PC-3 (cell line): ENCODE results near the gene ERCC4. TPM values are rescaled to one million over a fixed set of nuclear protein-coding genes. Genes with fewer than 3 reads are reported as not detected.
"Not testable (repeated sequence)": the region's sequence is repeated elsewhere in the genome, so short reads cannot be mapped to it uniquely, and the experiment has no call there.

Experiments used
- ATAC-seq: fragments of 200-7000 bp; cut with Tn5 transposase; 2 replicates; pipeline ENCODE4 v1.9.1; 2020; ENCODE audit warnings: mild to moderate bottlenecking, moderate library complexity
- BruUV-seq: library from RNA; stranded (reverse); fragments of 400-500 nt; replicated peaks from 2 replicates; lab custom pipeline; 2021; lab: Mats Ljungman, UMichigan
- CTCF ChIA-PET: fragments of 300-600 bp; sonication (Branson Sonifier 250); formaldehyde crosslinking; loops from one replicate; lab custom pipeline; 2022; ENCODE audit warnings: antibody characterized with exemption; lab: Charles Lee
- POLR2A ChIA-PET: fragments of 300-600 bp; sonication (Branson Sonifier 250); formaldehyde crosslinking; loops from one replicate; lab custom pipeline; 2022; ENCODE audit warnings: antibody characterized with exemption; ENCODE audit not compliant: unreplicated experiment; lab: Charles Lee
- DNase-seq: peaks from one replicate; pipeline ENCODE4 v3.0.0-alpha.2; 2015
- H2AFZ ChIP-seq: fragments of 300-600 bp; sonication (generic); 2 replicates; pipeline ENCODE4 v1.6.0; 2016; ENCODE audit warnings: antibody characterized with exemption, low read length
- H3F3A ChIP-seq: fragments of 300-600 bp; sonication (generic); one replicate; pipeline ENCODE4 v1.6.0; 2017; ENCODE audit warnings: antibody characterized with exemption, low read length, control low read depth, mild to moderate bottlenecking; ENCODE audit not compliant: unreplicated experiment
- H3K27ac ChIP-seq: fragments of 300-600 bp; sonication (generic); 2 replicates; pipeline ENCODE4 v1.5.1; 2016; ENCODE audit warnings: mild to moderate bottlenecking, low read length
- H3K27me3 ChIP-seq: fragments of 300-600 bp; sonication (generic); 2 replicates; pipeline ENCODE4 v1.6.1; 2016; ENCODE audit warnings: low read length, mixed read lengths
- H3K36me3 ChIP-seq: fragments of 300-600 bp; sonication (generic); 2 replicates; pipeline ENCODE4 v1.6.1; 2016; ENCODE audit warnings: low read depth, mixed run types, low read length, mixed read lengths
- H3K4me1 ChIP-seq: fragments of 300-600 bp; sonication (generic); 2 replicates; pipeline ENCODE4 v1.5.1; 2016; ENCODE audit warnings: low read length; ENCODE audit not compliant: insufficient read depth
- H3K4me2 ChIP-seq: fragments of 300-600 bp; sonication (generic); 2 replicates; pipeline ENCODE4 v1.6.0; 2016; ENCODE audit warnings: low read length
- H3K4me3 ChIP-seq: fragments of 300-600 bp; sonication (generic); 2 replicates; pipeline ENCODE4 v1.5.1; 2016; ENCODE audit warnings: mild to moderate bottlenecking, low read length, mixed read lengths
- H3K79me2 ChIP-seq: fragments of 300-600 bp; sonication (generic); 2 replicates; pipeline ENCODE4 v1.6.1; 2017; ENCODE audit warnings: low read length, mixed read lengths
- H3K9ac ChIP-seq: fragments of 300-600 bp; sonication (generic); 2 replicates; pipeline ENCODE4 v1.6.0; 2016; ENCODE audit warnings: mild to moderate bottlenecking, low read length
- H3K9me2 ChIP-seq: fragments of 300-600 bp; sonication (generic); replicated peaks from 2 replicates; pipeline ENCODE4 v1.6.1; 2016; ENCODE audit warnings: mixed run types, low read length, mixed read lengths
- H3K9me3 ChIP-seq: fragments of 300-600 bp; sonication (generic); 2 replicates; pipeline ENCODE4 v1.6.1; 2016; ENCODE audit warnings: low read length, mixed read lengths
- H4K20me1 ChIP-seq: fragments of 300-600 bp; sonication (generic); 2 replicates; pipeline ENCODE4 v1.6.1; 2016; ENCODE audit warnings: low read length, mixed read lengths
- CTCF ChIP-seq: fragments of 300-600 bp; sonication (generic); conservative IDR thresholded peaks from 2 replicates; pipeline ENCODE4 v1.5.1; 2017; ENCODE audit warnings: antibody characterized with exemption, low read depth, mild to moderate bottlenecking, low read length
- EZH2 ChIP-seq: fragments of 300-600 bp; sonication (generic); IDR thresholded peaks from one replicate; pipeline ENCODE4 v1.6.1; 2017; ENCODE audit warnings: antibody characterized with exemption, mild to moderate bottlenecking, low read length; ENCODE audit not compliant: unreplicated experiment
- EZH2phosphoT487 ChIP-seq: fragments of 300-600 bp; sonication (generic); IDR thresholded peaks from 2 replicates; pipeline ENCODE4 v1.6.1; 2018; ENCODE audit warnings: mild to moderate bottlenecking, antibody characterized with exemption, low read length, borderline replicate concordance
- intact Hi-C: fragments of 100-400 bp; cut with micrococcal nuclease; formaldehyde crosslinking; loops from 2 replicates; pipeline ENCODE4 v1.9.0; 2023
- total RNA-seq: library from RNA; depleted of rRNA; stranded (reverse); fragments of >200 nt; gene quantifications from 2 replicates; pipeline ENCODE4 v1.2.3, GENCODE V29; 2014

ERCC4 gene
- total RNA-seq, 1 experiment from 2014 or later = 3.2 TPM

- H3K36me3 ChIP-seq = no peaks in the 10 kb centered on the region
- ChIA-PET CTCF (no interaction called here), POLR2A (no interaction called here)
- BruUV-seq = no TSS peak
- DNase-seq (no peak), ATAC-seq (no peak)
- intact Hi-C loops = no loop called here
- H4K20me1 ChIP-seq = no peaks in the 10 kb centered on the region
- H3K4me1 ChIP-seq = no peaks in the 10 kb centered on the region
- no peaks in the 10 kb centered on the region for H3F3A ChIP-seq
- H2AFZ ChIP-seq = no peak overlapping the region
- no peak overlapping the region for H3K4me2 ChIP-seq
- no peaks in the 10 kb centered on the region for H3K9me2 ChIP-seq
- no peaks in the 10 kb centered on the region for H3K9me3 ChIP-seq
- no peaks in the 10 kb centered on the region for H3K79me2 ChIP-seq
- no peak overlapping the region for H3K4me3 ChIP-seq
- TF ChIP-seq EZH2phosphoT487 (no peak), CTCF (no peak), EZH2 (no peak)
- no peak overlapping the region for H3K27ac ChIP-seq
- H3K9ac ChIP-seq = no peak overlapping the region
- H3K27me3 ChIP-seq = peaks cover 30% of the 10 kb centered on the region
These were observed 34.3 kb upstream of the ERCC4 start for GRCh38 chr16:13885700-13886099.

- H2AFZ ChIP-seq = no peak overlapping the region
- H3K4me2 ChIP-seq = no peak overlapping the region
- no peak for DNase-seq
- no TSS peak for BruUV-seq
- CTCF ChIA-PET = no interaction called here
- H3K4me1 ChIP-seq = no peaks in the 10 kb centered on the region
- peaks cover 36% of the 10 kb centered on the region for H3K27me3 ChIP-seq
- H3K27ac ChIP-seq = no peak overlapping the region
- no peak overlapping the region for H3K9ac ChIP-seq
- no peaks in the 10 kb centered on the region for H4K20me1 ChIP-seq
- H3K36me3 ChIP-seq = no peaks in the 10 kb centered on the region
- intact Hi-C loops = no loop called here
- TF ChIP-seq EZH2phosphoT487 = no peak
- TF ChIP-seq EZH2 = no peak
- no peak for TF ChIP-seq CTCF
- H3F3A ChIP-seq = no peaks in the 10 kb centered on the region
- POLR2A ChIA-PET = no interaction called here
- H3K4me3 ChIP-seq = no peak overlapping the region
- no peaks in the 10 kb centered on the region for H3K9me3 ChIP-seq
- no peaks in the 10 kb centered on the region for H3K79me2 ChIP-seq
- H3K9me2 ChIP-seq = no peaks in the 10 kb centered on the region
- ATAC-seq = no peak
These were observed 33.3 kb upstream of the ERCC4 start for GRCh38 chr16:13886608-13887007.

- DNase-seq, H3K79me2 ChIP-seq, BruUV-seq, H4K20me1 ChIP-seq, H3K9me3 ChIP-seq, H3K4me3 ChIP-seq, POLR2A ChIA-PET, H3K4me2 ChIP-seq, H2AFZ ChIP-seq, intact Hi-C loops, ATAC-seq, H3K36me3 ChIP-seq, H3K27ac ChIP-seq, CTCF ChIA-PET, H3F3A ChIP-seq, H3K9me2 ChIP-seq, H3K4me1 ChIP-seq, H3K9ac ChIP-seq: not testable (repeated sequence)
- H3K27me3 ChIP-seq = peaks cover 50% of the 10 kb centered on the region
These were observed 30.6 kb upstream of the ERCC4 start for GRCh38 chr16:13889323-13889722.
